HG02970 (cell line): ENCODE data around the gene APOBEC4.

Experiments
- ATAC-seq: cut with Tn5 transposase; IDR thresholded peaks from one replicate; pipeline ENCODE4 v1.9.1; 2021; ENCODE audit warnings: mild to moderate bottlenecking, moderate library complexity, moderate number of reproducible peaks; ENCODE audit not compliant: unreplicated experiment, low FRiP score

The APOBEC4 gene

GRCh38 chr1:183675381-183675780, 22.3 kb upstream of the APOBEC4 start:
- no peak for ATAC-seq

DNA sequence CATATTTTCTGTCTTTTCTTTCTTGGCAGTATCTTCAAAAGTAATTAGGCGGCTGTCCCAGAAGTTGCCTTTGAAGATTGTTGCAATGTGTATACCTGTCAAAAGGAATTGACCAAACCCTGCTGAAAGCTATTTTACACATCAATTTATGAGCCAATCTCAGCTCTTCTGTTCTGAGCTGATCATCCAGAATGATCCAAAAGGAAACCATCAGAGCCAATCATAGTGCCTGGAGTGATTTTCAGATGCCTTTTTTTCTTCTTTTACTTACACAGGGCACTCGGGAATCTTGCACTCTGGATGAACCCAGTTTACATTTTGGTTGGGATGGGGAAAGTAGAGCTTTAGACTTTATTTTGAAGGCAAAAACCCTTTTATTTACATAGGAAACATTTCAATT, 21.8 kb upstream of the APOBEC4 start:
- no peak for ATAC-seq

DNA sequence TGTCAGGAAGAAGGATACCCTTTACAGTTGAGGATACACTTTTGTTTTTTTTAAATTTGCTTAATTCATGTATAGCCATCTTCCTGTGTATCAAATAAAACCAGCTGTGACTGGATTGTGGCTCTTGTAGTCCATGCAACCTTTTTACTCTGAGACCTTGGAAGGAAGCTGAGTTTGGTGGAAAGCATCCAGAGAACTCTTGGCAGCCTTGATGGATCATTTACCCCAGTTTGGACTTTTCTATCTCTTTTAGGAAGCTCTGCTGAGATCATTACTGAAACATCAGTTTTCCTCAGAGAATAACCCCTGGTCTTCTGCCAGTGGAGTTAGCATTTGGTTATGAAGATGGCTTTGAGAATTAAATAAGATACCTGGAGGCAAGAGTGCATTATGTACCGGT, 21.2 kb upstream of the APOBEC4 start:
- ATAC-seq = no peak

DNA sequence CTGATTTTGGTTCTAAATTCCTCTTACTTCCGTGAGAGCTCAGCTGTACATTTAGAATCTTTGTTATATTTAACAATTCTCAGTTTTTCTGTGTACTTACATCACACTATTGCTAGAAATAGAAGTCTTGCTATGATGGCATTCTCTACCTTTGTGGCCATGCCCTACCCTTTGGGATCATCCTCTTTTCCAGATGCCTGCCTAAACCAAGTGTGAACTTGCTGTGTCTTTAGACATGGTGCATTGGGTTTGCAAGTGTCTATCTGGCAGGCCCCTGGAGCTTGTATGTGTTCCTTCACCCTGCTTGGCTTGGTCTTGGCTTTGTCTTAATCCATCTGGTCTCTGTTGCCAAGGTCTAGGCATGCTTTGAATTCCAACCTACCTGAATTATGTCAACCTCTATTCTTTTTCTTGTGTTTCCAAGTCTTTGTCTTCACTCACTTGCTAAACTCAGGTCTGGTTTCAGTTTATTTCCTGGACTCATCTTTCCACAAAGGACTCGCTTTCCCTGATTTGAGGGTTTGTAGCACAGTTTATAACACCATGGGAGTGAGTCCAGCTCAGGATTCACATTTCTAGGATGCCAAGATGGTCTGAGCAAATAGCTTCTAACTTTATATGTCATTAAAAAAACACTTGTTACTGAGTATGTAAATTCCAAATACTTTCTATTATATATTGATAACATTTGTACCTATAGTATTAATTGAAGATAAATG, 20.6 kb upstream of the APOBEC4 start:
- no peak for ATAC-seq

DNA sequence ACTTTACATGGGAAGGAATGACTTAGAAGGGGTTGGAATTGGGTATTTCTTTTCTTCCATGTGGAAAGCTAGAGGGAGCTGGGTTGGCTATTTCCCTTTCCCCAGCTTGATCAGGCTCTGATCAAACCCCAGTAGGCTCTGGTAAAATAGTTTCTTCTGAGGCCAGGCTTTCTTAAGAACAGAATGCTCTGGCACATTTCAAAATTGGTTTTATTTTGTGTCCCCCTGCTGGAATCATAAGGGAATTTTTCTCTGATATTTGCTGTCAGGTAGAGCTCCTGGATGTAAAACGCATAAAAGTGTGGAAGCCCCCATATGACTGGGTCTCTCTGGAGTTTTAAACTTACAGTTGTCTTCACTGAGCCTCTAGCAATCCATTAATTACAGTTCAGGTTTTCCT, 17.1 kb upstream of the APOBEC4 start:
- ATAC-seq = no peak

GRCh38 chr1:183656355-183656754, 3.2 kb upstream of the APOBEC4 start:
- ATAC-seq = no peak

- ATAC-seq = no peak
Measured at GRCh38 chr1:183655562-183656075, 2.5 kb upstream of the APOBEC4 start.

- no peak for ATAC-seq
Measured at GRCh38 chr1:183654706-183655105, 1.6 kb upstream of the APOBEC4 start.

DNA sequence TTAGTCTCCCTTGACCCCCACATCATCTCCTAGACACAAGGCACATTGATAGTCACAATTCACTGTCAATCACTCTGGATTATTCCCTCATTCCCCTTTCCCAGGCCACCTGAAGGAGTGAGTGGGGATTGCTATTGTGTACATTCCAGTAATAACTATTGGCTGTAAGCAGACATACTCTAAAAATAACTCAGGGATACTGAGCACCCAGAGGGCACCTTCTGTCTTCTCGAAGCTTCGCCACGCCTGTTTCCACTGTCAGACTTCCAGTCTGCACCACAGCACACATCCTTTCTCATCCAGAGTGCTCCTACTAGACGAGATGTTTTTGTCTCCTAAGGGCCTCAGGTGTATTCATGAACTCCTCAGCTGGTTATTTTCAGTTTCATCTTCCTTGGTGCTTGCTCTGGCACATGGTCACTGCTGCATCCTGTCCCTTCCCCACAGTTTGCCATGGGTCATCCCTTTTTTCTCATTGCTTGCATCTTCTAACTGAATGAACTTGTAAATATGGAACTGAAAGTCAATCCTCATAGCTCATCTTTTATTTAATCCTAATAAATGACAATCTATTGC, 848 bp upstream of the APOBEC4 start:
- no peak for ATAC-seq

GRCh38 chr1:183653462-183653794, 312 bp upstream of the APOBEC4 start:
- ATAC-seq = no peak

GRCh38 chr1:183652107-183652506, 1.0 kb downstream of the APOBEC4 start:
- no peak for ATAC-seq

GRCh38 chr1:183651612-183652011, 1.5 kb downstream of the APOBEC4 start:
- ATAC-seq = no peak

DNA sequence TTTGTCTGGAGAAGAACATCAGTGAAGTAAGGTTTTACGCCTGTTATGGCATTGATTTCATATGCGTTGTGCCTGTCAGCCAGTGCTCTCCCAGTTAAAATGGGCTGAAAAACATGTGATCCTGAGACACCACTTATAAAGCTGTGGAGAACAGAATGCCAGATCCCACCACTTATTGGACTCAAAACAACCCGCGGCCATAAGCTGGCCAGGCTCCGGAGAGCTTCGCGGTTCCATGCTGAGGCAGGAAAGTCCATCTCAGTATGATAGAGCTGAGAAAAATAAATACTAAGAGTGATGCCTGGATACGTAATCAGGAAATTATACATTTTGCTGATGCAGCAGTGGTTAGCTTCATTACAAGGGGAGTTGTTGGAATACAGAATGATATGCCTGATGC, 5.1 kb downstream of the APOBEC4 start:
- ATAC-seq = no peak

GRCh38 chr1:183646776-183647175, 6.3 kb downstream of the APOBEC4 start:
- no peak for ATAC-seq

DNA sequence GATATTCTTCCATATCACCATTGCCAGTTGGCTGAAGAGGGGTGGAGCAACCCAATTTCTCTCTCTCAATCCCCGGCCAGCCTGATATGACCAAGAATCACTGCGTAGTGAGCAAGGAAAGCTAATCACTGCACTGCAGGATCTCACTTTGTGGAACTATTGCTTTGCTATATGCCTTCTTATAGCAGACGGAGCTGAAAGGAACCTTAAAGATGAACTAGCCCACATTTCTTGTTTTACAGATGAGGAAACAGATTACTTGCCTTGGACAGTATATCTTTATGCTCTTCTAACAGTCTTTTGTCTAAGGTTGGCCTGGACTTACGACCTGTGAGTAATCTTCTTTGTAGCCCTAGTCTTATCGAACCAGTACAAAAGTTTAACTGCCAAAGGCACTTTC, 7.6 kb downstream of the APOBEC4 start:
- no peak for ATAC-seq

- ATAC-seq = no peak
Measured at GRCh38 chr1:183642166-183642565, 10.9 kb downstream of the APOBEC4 start.

- ATAC-seq = no peak
Measured at GRCh38 chr1:183640193-183640592, 12.9 kb downstream of the APOBEC4 start.

DNA sequence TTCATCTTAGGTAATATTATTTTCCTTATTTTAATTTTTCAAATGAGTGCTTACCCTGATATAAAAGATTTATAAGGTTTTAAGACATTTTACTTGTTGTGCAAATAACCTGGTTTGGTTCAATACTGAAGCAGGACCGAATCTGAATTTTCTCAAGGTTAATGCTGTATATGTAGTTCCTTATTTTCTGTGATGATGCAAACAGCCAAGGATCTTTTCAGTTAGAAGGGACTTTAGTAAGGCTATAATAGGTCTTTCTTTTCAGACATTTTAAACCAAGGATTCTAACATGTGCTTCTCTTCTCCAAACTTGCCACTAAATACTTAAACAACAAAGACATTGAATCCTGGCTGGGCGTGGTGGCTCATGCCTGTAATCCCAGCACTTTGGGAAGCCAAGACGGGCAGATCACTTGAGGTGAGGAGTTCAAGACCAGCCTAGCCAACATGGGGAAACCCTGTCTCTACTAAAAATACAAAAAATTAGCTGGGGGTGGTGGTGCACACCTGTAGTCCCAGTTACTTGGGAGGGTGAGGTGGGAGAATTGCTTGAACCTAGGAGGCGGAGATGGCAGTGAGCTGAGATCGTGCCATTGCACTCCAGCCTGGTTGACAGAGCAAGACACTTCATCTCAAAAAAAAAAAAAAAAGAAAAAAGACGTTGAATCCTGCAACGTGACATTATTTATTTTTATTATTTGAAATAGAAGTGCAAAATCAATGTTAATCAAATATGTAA, 14.3 kb downstream of the APOBEC4 start:
- ATAC-seq = no peak

DNA sequence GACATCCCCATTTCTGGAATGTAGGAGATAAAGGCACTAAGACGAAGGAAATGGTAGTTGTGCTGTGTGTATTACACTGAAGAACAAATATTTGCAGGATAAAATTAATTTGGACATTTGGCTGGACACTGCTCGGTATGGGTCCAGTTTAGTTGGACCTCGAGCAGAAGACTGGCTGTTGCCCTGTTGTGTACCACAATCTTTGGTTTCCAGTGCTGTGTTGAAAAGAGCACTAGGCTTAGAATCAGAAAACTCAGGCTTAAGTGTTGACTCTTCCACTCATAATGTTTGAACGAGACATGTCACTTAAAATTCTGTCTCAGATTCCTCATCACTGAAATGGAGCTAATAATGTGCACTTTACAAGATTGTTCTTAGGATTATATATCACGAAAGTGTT, 16.3 kb downstream of the APOBEC4 start:
- no peak for ATAC-seq

DNA sequence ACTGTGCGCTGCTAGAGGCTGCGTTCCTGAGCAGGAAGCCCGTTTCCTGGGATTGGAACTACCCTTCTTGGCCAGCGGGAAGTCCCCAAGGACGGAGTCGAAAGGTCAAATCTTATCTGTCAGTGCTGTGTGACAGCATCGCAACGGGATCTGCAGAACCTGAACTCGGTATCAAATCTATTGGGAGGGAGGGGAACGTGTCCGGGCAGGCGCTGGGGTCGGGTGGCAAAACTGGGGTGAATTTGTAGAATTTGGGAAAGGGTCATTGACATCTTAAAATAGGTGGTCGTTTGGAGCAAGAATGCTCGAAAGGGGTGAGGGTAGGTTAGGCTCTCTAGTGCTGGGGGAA, 16.8 kb downstream of the APOBEC4 start:
- no peak for ATAC-seq

DNA sequence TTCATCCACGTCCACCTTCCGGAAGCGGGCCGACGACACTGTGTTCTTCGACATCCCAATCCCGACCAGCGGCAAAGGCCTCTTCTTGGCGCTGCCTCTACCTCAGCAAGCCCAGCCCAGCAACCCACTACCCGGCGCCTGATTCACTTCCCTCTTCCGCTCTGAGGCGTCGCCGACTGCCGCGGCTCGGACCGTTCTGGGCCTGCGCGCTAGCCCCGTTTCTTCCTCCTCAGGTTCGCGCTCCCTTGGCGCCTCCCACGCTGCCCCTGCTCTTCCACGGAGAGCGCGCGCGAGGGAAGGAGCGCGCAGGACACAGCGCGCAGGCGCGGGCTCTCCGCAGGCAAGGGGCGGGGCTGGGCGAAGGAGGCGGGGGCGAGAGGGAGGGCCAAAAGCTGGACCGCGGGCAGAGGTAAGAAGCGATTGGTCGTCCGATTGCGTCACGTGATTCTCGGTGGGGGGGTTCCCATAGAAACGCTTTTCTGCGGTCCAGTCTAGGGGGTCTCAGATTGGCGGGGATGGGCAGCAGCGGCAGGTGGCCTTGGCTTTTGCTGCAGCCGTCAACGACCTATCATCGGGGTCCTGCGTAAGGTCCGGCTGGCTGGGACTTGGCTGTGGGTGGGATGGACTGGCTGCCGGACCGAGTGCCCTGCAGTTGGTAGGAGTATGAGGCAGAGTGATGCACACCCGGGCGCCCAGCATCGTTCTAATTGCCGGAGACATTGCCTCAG, 17.3 kb downstream of the APOBEC4 start, which contains the start of gene ARPC5:
TSS of gene ARPC5 (minus strand) at position 178 of the 728 bp plus-strand sequence. CDS start at position 54, 124 bp downstream.
- ATAC-seq = peak; percentile 92
